ENCODE measurements around the gene DLG2.

Gene DLG2

GRCh38 chr11:84780689-84781293, 846.4 kb downstream of the DLG2 start:
- no peak for DNase-seq (ENCODE audit: low read depth in 2 of 2)

DNA sequence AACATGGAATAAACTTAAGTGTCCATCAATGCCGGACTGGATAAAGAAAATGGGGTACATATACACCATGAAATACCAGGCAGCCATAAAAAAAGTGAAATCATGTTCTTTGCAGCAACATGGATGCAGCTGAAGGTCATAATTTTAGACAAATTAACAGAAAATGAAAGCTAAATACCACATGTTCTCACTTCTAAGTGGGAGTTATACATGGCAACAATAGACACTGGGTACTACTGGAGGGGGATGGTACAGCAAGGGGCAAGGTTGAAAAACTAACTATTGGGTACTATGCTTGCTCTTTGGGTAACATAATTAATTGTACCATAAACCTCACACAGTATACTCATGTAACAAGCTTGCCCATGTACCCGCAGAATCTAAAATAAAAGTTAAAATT, 851.6 kb downstream of the DLG2 start:
- no peak for DNase-seq (ENCODE audit: low read depth in 2 of 2)

DNA sequence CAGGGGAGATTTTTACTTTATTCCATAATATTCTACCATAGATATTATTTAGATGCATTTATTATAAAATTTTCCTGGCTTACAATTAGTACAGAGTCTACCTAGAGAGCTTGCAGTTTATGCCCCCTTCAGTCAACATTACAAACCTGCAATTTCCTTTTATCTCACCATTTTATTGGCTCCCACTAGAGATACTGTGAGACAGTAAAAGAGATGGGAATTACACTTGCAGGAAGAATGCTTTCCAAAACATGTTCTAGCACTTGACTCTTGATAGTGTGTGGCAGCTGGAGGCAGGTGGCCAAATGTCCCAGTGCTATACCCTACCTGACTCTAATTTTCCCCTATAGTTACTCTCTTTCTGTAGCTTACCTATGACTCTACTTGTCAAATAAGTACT, 863.2 kb downstream of the DLG2 start:
- DNase-seq (ENCODE audit: low read depth in 2 of 2), result no peak

DNA sequence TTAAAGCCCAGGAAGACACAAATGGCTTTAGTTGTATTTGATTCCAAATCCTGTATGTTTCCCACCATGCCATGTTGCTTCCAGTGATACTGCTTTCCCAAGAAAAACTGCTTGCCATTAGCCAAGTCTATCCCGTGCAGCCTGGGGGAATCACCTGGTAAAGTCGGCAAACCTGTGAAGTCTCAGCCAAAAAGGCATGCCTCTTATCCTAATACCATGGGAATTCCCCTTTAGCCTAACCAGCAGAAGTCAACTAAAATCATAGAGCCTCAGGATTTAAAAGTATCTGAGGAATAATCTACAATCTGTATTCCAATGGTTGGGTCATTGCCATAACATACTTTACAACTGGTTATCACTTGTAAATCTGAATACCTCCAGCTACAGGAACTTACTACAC, 869.4 kb downstream of the DLG2 start:
- no peak for DNase-seq (ENCODE audit: low read depth in 2 of 2)

DNA sequence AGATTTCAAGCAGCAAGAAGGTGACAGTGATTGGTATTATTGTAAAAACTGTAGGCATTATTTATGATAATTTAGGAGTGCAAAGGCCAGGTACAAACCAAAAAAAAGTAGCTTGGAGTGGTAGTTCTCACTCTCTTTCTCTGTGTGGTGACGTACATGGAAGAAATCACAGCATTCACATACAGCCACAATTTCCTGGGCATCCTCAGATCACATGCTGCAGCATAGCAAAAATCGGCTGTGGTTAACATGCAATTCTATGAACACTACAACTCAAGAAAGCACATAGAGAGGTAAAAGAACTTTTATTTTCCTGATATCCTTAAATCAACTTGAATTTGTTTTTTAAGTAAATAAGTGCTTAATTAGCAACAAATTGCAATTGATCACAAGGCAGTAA, 875.8 kb downstream of the DLG2 start:
- DNase-seq (ENCODE audit: low read depth in 2 of 2), result no peak

GRCh38 chr11:84747871-84748270, 879.3 kb downstream of the DLG2 start:
- DNase-seq (ENCODE audit: low read depth in 2 of 2), result no peak

DNA sequence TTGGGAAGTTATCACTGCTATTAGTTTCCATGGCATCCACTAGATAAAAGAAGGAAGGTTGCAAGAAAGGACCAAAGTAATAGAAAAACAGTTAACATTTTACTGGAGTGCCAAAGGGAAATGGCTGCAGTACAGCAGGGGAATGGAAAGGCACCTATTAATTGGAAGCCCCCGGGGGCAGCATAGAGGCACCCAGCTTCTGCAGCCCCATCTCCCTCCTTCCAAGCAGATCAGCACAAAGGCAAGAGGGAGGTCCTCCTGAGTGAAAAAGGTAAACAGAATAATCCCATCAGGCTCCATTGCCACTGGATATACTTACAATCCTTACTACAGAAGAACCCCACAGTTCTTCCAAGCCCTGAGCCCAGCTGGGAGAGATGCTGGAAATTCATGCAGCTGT, 887.1 kb downstream of the DLG2 start:
- DNase-seq (ENCODE audit: low read depth in 2 of 2), result no peak

DNA sequence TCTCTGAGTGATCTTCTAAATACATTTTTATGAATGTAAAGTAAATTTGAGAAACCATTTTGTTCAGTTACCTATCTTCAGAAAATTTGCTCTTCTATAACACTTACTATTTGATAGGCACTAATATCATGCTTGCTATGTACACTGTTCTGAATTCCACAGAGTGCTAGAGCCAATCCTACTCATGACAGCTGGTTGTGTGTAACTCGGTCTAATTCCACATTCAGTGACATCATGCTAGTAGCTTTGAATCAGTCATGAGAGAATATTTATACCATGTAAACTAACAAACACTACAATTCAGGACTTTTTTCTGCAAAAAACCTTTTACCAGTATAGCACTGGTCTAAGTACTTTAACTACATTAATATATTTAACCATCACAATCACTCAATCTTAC, 902.9 kb downstream of the DLG2 start:
- DNase-seq (ENCODE audit: low read depth in 2 of 2), result no peak

GRCh38 chr11:84722583-84723108, 904.5 kb downstream of the DLG2 start:
- DNase-seq (ENCODE audit: low read depth in 2 of 2), result no peak

- DNase-seq (ENCODE audit: low read depth in 2 of 2), result no peak
These were observed 905.6 kb downstream of the DLG2 start for GRCh38 chr11:84721561-84721961.

DNA sequence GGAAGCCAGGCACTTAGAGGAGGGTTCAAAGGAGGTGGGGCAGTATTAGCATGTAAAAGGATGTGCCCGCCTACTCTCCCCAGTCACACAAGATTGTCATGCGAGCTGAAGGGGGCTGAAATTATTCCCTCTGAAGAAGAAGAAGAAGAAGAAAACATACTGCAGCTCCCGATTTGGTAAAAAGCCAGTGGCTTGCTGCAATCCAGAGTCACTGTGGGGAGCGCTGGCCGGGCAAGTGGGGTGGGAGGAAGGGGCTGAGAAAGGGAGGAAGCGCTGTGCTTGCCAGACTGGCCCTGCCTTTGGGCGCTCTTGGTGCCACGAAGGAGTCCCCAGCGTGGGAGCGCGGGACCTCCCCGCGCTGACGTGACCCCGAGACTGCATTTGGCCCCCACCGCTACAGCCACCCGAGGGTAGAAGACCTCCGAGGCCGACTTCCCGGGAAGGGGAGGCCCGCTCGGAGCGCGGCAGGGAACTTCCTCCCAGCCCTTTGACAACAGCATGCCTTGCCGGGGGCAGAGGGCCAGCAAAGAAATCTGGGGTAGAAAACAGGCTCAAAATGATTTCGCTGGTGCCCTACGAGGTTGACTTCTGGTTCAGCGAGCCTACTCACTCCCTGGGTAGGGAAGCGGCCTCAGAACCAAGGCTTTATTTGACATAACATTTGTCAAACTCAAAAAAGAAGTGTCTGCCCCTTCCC, 906.3 kb downstream of the DLG2 start:
- no peak for DNase-seq (ENCODE audit: low read depth in 2 of 2)

DNA sequence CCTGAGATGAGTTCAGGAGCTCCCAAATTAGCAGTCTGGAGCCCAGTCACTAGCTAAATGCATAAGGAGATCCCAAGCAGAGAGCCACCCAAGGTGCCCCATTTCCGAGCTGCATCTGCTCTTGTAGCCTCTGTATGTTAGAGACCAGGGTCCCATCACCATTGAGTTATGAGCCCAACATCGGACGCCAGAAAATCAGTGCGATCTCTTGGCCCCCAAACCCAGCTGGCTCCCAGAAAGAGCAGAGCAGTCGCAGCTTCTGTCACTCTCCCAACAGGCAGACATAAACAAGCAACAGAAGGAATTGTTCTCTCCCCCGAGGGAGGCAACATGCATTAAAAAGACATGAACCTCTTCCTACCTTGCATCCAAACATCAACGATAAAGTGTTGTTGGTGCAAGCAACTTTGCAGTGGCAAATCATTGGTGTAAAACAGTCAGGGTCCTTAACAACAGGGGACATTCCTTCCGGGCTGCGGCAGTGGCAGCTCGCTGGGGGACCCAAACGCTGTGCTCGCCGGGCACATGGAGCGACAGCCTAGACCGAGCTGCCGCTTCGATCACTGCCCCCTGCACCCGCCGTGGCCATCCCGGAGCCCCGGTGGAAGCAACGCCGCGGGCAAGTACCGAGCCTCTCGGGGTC, 907.1 kb downstream of the DLG2 start:
- no peak for DNase-seq (ENCODE audit: low read depth in 2 of 2)

GRCh38 chr11:84714316-84714780, 912.8 kb downstream of the DLG2 start:
- no peak for DNase-seq (ENCODE audit: low read depth in 2 of 2)

GRCh38 chr11:84691830-84692229, 935.3 kb downstream of the DLG2 start:
- no peak for DNase-seq (ENCODE audit: low read depth in 2 of 2)

GRCh38 chr11:84687433-84687832, 939.7 kb downstream of the DLG2 start:
- no peak for DNase-seq (ENCODE audit: low read depth in 2 of 2)

DNA sequence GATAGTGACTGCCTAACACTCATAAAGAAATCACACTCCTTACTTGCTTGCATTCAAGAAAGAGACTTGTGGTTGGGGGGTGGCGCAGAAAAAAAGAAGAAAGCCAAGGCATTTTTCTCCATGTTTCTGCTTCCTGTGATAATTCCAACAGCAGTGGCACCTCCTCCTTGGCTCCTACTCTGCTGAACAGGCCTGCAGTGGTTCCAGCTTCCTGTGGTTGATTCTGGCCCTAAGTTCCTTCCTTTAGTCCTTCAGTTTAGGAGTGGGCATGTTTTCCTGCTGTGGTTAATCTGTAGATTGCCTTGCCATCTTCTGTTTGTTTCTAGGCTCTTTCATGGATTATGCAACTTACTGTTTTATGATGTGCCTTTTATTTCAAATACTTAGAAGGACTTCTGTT, 940.4 kb downstream of the DLG2 start:
- DNase-seq (ENCODE audit: low read depth in 2 of 2), result no peak

GRCh38 chr11:84685976-84686375, 941.2 kb downstream of the DLG2 start:
- DNase-seq (ENCODE audit: low read depth in 2 of 2), result no peak

- no peak for DNase-seq (ENCODE audit: low read depth in 2 of 2)
These were observed 942.0 kb downstream of the DLG2 start for GRCh38 chr11:84685149-84685548.

DNA sequence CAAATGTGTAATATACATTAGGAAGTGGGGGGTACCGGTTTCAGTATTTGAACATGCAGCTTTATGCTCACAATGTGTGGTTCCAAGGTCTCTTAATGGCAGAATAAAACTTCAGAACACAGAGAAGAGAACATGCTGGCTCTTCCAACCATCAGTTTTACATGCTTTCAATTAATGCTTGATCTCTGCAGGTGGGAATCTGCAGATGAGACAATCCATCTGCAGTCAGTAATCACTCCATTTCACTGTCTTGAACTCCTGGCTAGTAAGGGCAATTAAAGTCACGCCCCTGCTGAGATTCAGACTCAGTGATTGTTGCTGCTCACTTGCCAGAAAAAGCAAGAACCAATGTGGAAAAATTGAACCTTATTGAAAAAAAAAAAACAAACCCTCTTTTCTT, 945.7 kb downstream of the DLG2 start:
- no peak for DNase-seq (ENCODE audit: low read depth in 2 of 2)

GRCh38 chr11:84675396-84676025, 951.6 kb downstream of the DLG2 start:
- no peak for DNase-seq (ENCODE audit: low read depth in 2 of 2)

- DNase-seq (ENCODE audit: low read depth in 2 of 2), result no peak
These were observed 953.4 kb downstream of the DLG2 start for GRCh38 chr11:84673753-84674152.

DNA sequence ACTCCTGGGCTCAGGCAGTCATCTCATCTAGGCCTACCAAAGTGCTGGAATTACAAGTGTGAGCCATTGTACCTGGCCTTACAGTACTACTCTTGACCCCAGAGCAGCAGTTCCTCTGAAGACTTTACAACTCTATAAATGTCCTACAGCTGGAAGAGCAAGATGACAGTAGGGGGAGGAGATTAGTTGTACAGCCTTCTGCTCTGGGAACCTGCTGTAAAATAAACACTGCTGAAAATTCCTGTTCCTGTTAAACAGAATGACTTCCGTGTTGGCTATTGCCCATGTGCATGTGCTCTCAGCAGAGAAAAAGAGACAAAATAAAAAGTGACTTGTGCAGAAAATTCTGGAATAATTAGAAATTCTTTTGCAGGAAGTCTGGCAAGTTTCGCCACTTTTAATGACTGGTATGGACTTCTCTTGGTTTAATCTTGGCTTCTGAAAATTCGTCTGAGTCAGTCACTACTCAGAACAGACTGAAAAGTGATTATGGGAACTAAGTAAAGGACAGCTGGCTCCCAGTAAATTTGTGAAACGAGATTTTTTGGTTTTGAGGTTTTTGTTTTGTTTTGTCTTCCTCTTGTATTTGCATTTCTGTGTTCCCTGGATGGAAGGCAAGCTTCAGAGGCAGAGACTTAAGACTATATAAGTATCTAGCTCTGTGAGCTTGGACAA, 955.7 kb downstream of the DLG2 start:
- no peak for DNase-seq (ENCODE audit: low read depth in 2 of 2)
